Adrenal gland (tissue), 12 donors: ENCODE data around the gene BIRC5. TPM values are rescaled to one million over a fixed set of nuclear protein-coding genes. Genes with fewer than 3 reads are reported as not detected.

ENCODE experiments used
- DNase-seq, 7 donors: peaks; one replicate each; pipeline ENCODE4 v3.0.0-alpha.2; 2019 to 2020
- H3K27ac ChIP-seq, 5 donors: fragments of 200-600 bp; sonication (generic) in 4 of 5; 1 replicate in 3 of 5; 2 replicates in 2 of 5; pipeline versions ENCODE4 v1.5.1 to v1.8.0; 2016 to 2020; ENCODE audit warnings: mild to moderate bottlenecking in 1 of 5
- H3K27me3 ChIP-seq: fragments of 200-600 bp; 2 replicates; pipeline ENCODE4 v1.8.0; 2021
- H3K36me3 ChIP-seq, 2 donors: fragments of 200-600 bp; replicated peaks in 1 of 2; 1 replicate in 1 of 2; 2 replicates in 1 of 2; pipeline versions ENCODE4 v1.5.1 to v1.8.0; 2018 to 2022
- H3K4me1 ChIP-seq, 2 donors: fragments of 200-600 bp; replicated peaks in 1 of 2; 1 replicate in 1 of 2; 2 replicates in 1 of 2; pipeline versions ENCODE4 v1.5.1 to v1.8.0; 2018 to 2021
- H3K4me3 ChIP-seq, 4 donors: fragments of 200-600 bp; sonication (generic) in 3 of 4; one replicate each; pipeline ENCODE4 v1.5.1; 2016 to 2018
- H3K9me3 ChIP-seq, 3 donors: fragments of 200-600 bp; sonication (generic) in 1 of 3; replicated peaks in 1 of 3; 1 replicate in 2 of 3; 2 replicates in 1 of 3; pipeline versions ENCODE4 v1.5.1 to v1.8.0; 2016 to 2021
- CTCF ChIP-seq, 6 experiments: fragments of 450-650 bp in 4 of 6; fragments of 200-600 bp in 2 of 6; sonication (generic) in 1 of 6; IDR thresholded peaks; 1 replicate in 5 of 6; 2 replicates in 1 of 6; pipeline versions ENCODE4 v1.5.1 to v1.8.0; 2016 to 2021; ENCODE audit warnings: antibody characterized with exemption in 6 of 6, mild to moderate bottlenecking in 2 of 6, moderate library complexity in 1 of 6
- POLR2A ChIP-seq, 2 donors: fragments of 450-650 bp; IDR thresholded peaks; one replicate each; pipeline ENCODE4 v1.6.1; 2017; ENCODE audit warnings: antibody characterized with exemption in 2 of 2, mild to moderate bottlenecking in 2 of 2, moderate library complexity in 1 of 2
- WGBS, 4 donors: extraction: QIAGEN DNeasy Blood & Tissue Kit in 2 of 4; methylation state at CpG; one replicate each; pipeline versions ENCODE4 v1.1.5 to v1.1.7; 2013 to 2017; 5-methylcytosine and 5-hydroxymethylcytosine counted together
- intact Hi-C, 2 donors: fragments of 100-400 bp; cut with DNase I; formaldehyde crosslinking; loops; one replicate each; pipeline versions ENCODE4 v1.14.1 to v1.15.0; 2022 to 2023
- polyA plus RNA-seq, 3 donors: library from polyadenylated mRNA; stranded (reverse); fragments of 200-250 nt in 2 of 3; fragments of 350-450 nt in 1 of 3; fragmentation: Illumina TruSeq in 1 of 3; extraction: RNeasy Lipid Tissue Mini Kit (QIAGEN cat#74804) in 1 of 3; gene quantifications; one replicate each; pipeline ENCODE4 v1.2.3, GENCODE V29; 2013 to 2014
- total RNA-seq, 9 donors: library from RNA; depleted of rRNA in 4 of 9; stranded (reverse); fragments of >200 nt in 4 of 9; fragments of 120-200 nt in 1 of 9; fragmentation: NEBNext Ultra II Directional in 1 of 9; extraction: Animal tissue kit (Norgen Biotek cat#: 25700) in 1 of 9; gene quantifications; one replicate each; pipeline versions ENCODE4 v1.1.0 to v1.2.4, GENCODE V29; 2013 to 2023
- donor health status: healthy with polysubstance abuse.
- donor health status: Bipolar disorder and iron deficiency.
- donor health status: DM: yes; HTN: yes; CAD: no.
- donor health status: DM: no; HTN: no; CAD: no.
- donor health status: DM: no; HTN: no; CAD: no.
- donor health status: DM: yes; HTN: yes; CAD: no.

The BIRC5 gene
- total and polyA plus RNA-seq, 12 donors, result 0.12 to 17.6 (median 1.3) TPM

- TF ChIP-seq POLR2A (IDR thresholded peaks at IDR 0.05) (no peak), CTCF (IDR thresholded peaks at IDR 0.05) (no peak)
- 47 to 64% (median 56%) methylated on average over 3 to 20 of the region's 20 CpGs for WGBS, 4 donors
- DNase-seq, result no peak
- Histone ChIP-seq H3K27me3 (no peaks in the 10 kb centered on the region), H3K36me3 (no peaks in the 10 kb centered on the region), H3K9me3 (no peaks in the 10 kb centered on the region), H3K27ac (peak overlapping the region in 1 of 5 donors; percentile 84), H3K4me3 (peak overlapping the region in 1 of 4 donors; percentile 1), H3K4me1 (peaks cover 0 to 10% of the 10 kb centered on the region in 2 donors)
- intact Hi-C loops, result loop anchor here in 1 of 2 donors (5.0 kb wide), 1 partner anchor 138 kb away; no protein-coding TSS in a partner anchor
These were observed 36.1 kb downstream of the BIRC5 start for GRCh38 chr17:78249818-78250806.

- TF ChIP-seq CTCF (IDR thresholded peaks at IDR 0.05) (peak; percentile 95 to 100 (median 98)), POLR2A (IDR thresholded peaks at IDR 0.05) (no peak)
- DNase-seq, result peak; percentile 86 to 90 (median 87)
- H3K27me3 ChIP-seq, result no peaks in the 10 kb centered on the region
- no peaks in the 10 kb centered on the region for H3K36me3 ChIP-seq
- H3K4me3 ChIP-seq, result peak overlapping the region in 1 of 4 donors; percentile 1
- intact Hi-C loops, result loop anchor here in 1 of 2 donors (5.0 kb wide), 1 partner anchor 139 kb away; no protein-coding TSS in a partner anchor
- H3K4me1 ChIP-seq, result peaks cover 0 to 16% of the 10 kb centered on the region in 2 donors
- WGBS, 4 donors, result 25 to 45% (median 28%) methylated on average over 7 to 27 of the region's 27 CpGs
- peak overlapping the region in 2 of 5 donors; percentile 29 to 64 for H3K27ac ChIP-seq
- H3K9me3 ChIP-seq, result no peaks in the 10 kb centered on the region
These were observed 37.1 kb downstream of the BIRC5 start for GRCh38 chr17:78250891-78251772.

GRCh38 chr17:78251773-78252103 is 37.7 kb downstream of the BIRC5 start:
- H3K4me1 ChIP-seq, result peaks cover 0 to 20% of the 10 kb centered on the region in 2 donors
- 64 to 76% (median 68%) methylated on average over 6 of the region's 6 CpGs for WGBS, 4 donors
- no peaks in the 10 kb centered on the region for H3K9me3 ChIP-seq
- H3K4me3 ChIP-seq, result no peak overlapping the region
- no peaks in the 10 kb centered on the region for H3K36me3 ChIP-seq
- no peak overlapping the region for H3K27ac ChIP-seq
- TF ChIP-seq POLR2A (IDR thresholded peaks at IDR 0.05) (no peak), CTCF (IDR thresholded peaks at IDR 0.05) (no peak)
- DNase-seq, result no peak
- intact Hi-C loops, result loop anchor here in 1 of 2 donors (5.0 kb wide), 1 partner anchor 139 kb away; no protein-coding TSS in a partner anchor
- H3K27me3 ChIP-seq, result no peaks in the 10 kb centered on the region
